Measurements from ENCODE around the gene PPP4R2. TPM values are rescaled to one million over a fixed set of nuclear protein-coding genes. Genes with fewer than 3 reads are reported as not detected.

The PPP4R2 gene
- total RNA-seq, 1 donor from 2014 or later = 65.7 TPM

- H3K9me3 ChIP-seq = no peaks in the 10 kb centered on the region
- H3K27me3 ChIP-seq (ENCODE audit: low read depth) = no peaks in the 10 kb centered on the region
- H3K27ac ChIP-seq = no peak overlapping the region
- ATAC-seq (peak; percentile 89 to 90), DNase-seq (peak; percentile 67)
- H3K4me3 ChIP-seq = no peak overlapping the region
- no peaks in the 10 kb centered on the region for H3K36me3 ChIP-seq
- TF ChIP-seq, protein P1, sequence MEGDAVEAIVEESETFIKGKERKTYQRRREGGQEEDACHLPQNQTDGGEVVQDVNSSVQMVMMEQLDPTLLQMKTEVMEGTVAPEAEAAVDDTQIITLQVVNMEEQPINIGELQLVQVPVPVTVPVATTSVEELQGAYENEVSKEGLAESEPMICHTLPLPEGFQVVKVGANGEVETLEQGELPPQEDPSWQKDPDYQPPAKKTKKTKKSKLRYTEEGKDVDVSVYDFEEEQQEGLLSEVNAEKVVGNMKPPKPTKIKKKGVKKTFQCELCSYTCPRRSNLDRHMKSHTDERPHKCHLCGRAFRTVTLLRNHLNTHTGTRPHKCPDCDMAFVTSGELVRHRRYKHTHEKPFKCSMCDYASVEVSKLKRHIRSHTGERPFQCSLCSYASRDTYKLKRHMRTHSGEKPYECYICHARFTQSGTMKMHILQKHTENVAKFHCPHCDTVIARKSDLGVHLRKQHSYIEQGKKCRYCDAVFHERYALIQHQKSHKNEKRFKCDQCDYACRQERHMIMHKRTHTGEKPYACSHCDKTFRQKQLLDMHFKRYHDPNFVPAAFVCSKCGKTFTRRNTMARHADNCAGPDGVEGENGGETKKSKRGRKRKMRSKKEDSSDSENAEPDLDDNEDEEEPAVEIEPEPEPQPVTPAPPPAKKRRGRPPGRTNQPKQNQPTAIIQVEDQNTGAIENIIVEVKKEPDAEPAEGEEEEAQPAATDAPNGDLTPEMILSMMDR (IDR thresholded peaks at IDR 0.05) = peak; percentile 93
- intact Hi-C loops (cut with DNase I) = loop anchor here (10.0 kb wide), 1 partner anchor 404 kb away; no protein-coding TSS in a partner anchor
- H3K4me1 ChIP-seq = no peaks in the 10 kb centered on the region
These were observed 104.3 kb downstream of the PPP4R2 start for GRCh38 chr3:73100741-73101559.

- no peak overlapping the region for H3K27ac ChIP-seq
- H3K4me3 ChIP-seq = no peak overlapping the region
- H3K4me1 ChIP-seq = no peaks in the 10 kb centered on the region
- DNase-seq (no peak), ATAC-seq (no peak)
- intact Hi-C loops (cut with DNase I) = loop anchor here (10.0 kb wide), 1 partner anchor 403 kb away; no protein-coding TSS in a partner anchor
- TF ChIP-seq, protein P1 (IDR thresholded peaks at IDR 0.05) = no peak
- no peaks in the 10 kb centered on the region for H3K27me3 ChIP-seq (ENCODE audit: low read depth)
- H3K36me3 ChIP-seq = no peaks in the 10 kb centered on the region
- no peaks in the 10 kb centered on the region for H3K9me3 ChIP-seq
These were observed 105.3 kb downstream of the PPP4R2 start for GRCh38 chr3:73101881-73102280.

DNA sequence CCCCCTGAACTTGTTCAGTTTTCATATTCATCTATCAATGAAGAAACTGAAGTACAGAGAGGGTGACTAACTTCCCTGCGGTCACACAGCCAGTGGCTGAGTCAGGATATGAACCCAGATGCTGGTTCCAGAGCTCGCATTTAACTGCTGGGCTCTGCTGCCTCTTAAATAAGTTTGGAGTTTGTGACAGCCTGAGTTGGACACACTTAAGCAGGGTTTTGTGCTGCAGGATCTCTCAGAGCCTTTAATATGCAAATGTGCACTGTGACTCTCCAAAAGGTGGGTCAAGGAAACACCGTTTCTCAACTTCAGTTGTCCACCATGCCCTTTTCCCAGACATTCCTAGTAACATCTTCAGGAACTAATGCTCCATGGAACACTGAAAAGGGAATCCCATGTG, 110.6 kb downstream of the PPP4R2 start:
- Histone ChIP-seq H3K27me3 (ENCODE audit: low read depth) (no peaks in the 10 kb centered on the region), H3K36me3 (no peaks in the 10 kb centered on the region), H3K27ac (no peak overlapping the region), H3K9me3 (no peaks in the 10 kb centered on the region), H3K4me1 (no peaks in the 10 kb centered on the region), H3K4me3 (no peak overlapping the region)
- ATAC-seq = no peak
- TF ChIP-seq, protein P1 (IDR thresholded peaks at IDR 0.05) = no peak
- no peak for DNase-seq
- intact Hi-C loops (cut with DNase I) = loop anchor here (10.0 kb wide), 1 partner anchor 398 kb away; no protein-coding TSS in a partner anchor

DNA sequence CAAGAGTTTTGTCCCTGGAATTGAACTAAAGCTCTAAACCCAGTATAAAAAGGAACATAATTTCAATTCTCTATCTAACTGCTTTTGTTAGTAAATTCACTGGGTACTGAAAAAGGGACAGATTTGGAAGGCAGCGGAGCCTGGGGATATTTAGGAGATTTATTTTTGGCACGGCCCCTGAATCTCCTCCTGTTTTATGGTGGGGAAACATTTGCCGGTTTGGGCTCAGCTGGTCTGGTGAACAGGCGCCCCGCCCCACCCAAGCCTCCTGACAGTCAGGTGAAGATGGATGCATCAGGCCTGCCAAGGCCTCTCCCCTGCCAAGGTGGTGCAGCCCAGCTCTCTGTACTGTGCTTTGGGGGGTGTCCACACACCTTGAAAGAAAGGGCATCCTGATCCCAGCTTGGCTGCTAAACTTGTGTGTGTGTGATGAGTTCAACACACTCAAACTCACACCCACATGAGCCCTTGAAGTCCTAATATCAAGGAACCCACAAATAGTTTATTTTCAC, 111.1 kb downstream of the PPP4R2 start:
- Histone ChIP-seq H3K27me3 (ENCODE audit: low read depth) (no peaks in the 10 kb centered on the region), H3K4me3 (no peak overlapping the region), H3K4me1 (no peaks in the 10 kb centered on the region), H3K9me3 (no peaks in the 10 kb centered on the region), H3K36me3 (no peaks in the 10 kb centered on the region), H3K27ac (no peak overlapping the region)
- TF ChIP-seq, protein P1 (IDR thresholded peaks at IDR 0.05) = no peak
- no peak for ATAC-seq
- no peak for DNase-seq
- intact Hi-C loops (cut with DNase I) = loop anchor here (10.0 kb wide), 1 partner anchor 397 kb away; no protein-coding TSS in a partner anchor

- intact Hi-C loops (cut with DNase I) = loop anchor here (10.0 kb wide), 1 partner anchor 396 kb away; no protein-coding TSS in a partner anchor
- no peak for ATAC-seq
- Histone ChIP-seq H3K27ac (no peak overlapping the region), H3K36me3 (no peaks in the 10 kb centered on the region), H3K4me1 (no peaks in the 10 kb centered on the region), H3K9me3 (no peaks in the 10 kb centered on the region), H3K4me3 (no peak overlapping the region), H3K27me3 (ENCODE audit: low read depth) (no peaks in the 10 kb centered on the region)
- TF ChIP-seq, protein P1 (IDR thresholded peaks at IDR 0.05) = no peak
- DNase-seq = no peak
These were observed 112.1 kb downstream of the PPP4R2 start for GRCh38 chr3:73108750-73109149.
